HuH-7 (cell line): Measurements from ENCODE around the gene TPBGL.

Experiments
- DNase-seq: peaks from one replicate; pipeline ENCODE4 v3.0.0; 2011; ENCODE audit warnings: low spot score

TPBGL gene

GRCh38 chr11:75246006-75246670 lies 5.6 kb downstream of the TPBGL start:
- no peak for DNase-seq

- DNase-seq: no peak
Observed at GRCh38 chr11:75246671-75247350, 6.2 kb downstream of the TPBGL start.

GRCh38 chr11:75248924-75249256 lies 8.3 kb downstream of the TPBGL start:
- DNase-seq: no peak

- DNase-seq: no peak
Observed at GRCh38 chr11:75249704-75250103, 9.1 kb downstream of the TPBGL start.

DNA sequence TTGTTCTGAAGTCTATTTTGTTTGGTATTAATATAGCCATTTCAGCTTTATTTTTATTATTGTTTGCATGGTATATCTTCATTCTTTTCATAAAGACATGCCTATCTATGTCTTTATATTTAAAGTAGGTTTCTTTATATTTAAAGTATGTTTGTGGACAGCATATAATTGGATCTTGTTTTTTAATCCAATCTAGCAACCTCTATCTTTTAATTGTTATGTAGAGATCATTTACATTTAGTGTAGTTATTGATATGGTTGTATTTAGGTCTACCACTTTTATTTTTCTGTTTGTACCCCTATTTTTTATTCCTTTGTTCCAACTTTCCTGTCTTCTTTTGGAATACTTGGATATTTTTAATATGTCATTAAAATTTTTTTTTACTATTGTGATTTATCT lies 13.8 kb downstream of the TPBGL start:
- DNase-seq: no peak

DNA sequence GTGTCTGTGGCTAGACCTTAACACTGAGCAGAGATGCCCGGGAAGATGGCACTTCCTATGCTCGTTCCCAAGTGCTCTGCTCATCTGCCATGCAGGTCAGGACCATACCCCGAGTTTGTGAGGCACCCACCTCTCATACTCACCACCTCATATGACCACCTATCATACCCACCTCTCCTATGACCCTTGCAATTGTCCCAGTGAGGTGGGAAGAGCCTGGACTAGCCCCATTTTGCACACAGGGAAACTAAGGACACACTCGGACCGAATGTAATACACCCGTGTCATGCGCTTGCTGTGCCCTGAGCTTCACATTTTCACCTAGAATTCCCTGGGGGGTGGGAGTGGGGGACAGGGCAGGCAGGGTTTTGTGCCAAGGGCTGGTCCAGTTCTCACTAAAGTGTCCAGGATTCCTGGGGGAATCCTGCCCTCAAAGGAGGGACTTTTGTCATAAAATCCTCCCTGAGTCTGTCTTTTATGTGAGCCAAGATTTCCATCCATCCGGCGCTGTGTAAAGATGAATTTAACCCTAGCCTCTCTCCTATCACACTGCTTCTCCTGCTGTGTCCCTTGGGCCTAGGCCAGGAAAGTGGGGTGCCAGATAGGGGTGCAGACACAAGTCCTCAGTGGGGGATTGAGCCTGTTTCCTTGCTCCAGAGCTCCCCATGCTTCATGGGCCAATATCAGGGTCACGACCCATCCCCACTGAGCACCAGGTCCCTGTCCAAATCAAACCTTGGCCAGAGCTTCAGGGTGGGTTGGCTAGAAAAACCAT lies 20.0 kb downstream of the TPBGL start:
- no peak for DNase-seq

DNA sequence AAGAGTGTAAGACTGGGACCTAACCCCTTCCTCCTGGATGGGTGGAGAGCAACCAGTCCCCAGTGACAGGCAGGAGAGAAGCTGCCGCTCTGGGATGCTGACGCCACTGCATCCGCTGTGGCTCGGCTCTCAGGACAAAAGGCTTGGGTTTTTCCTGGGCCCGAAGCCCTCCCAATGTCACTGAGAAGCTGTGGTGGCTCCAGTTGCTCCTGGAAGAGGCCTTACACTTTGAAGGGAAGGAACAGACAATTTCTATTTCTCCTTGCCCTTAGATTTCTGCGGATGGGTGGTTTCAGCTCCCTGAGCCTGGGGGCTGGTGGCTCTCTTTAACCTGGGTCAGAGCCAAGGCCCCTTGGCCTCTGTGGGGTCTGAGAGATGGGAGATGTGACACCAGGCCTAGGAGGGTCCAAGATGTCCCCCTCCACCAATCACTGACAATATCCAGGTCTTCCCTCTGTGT lies 21.4 kb downstream of the TPBGL start:
- no peak for DNase-seq

GRCh38 chr11:75262436-75262835 lies 21.9 kb downstream of the TPBGL start:
- DNase-seq: no peak

GRCh38 chr11:75262961-75263852 lies 22.6 kb downstream of the TPBGL start:
- DNase-seq: no peak

GRCh38 chr11:75263944-75264349 lies 23.4 kb downstream of the TPBGL start:
- no peak for DNase-seq

- no peak for DNase-seq
Observed at GRCh38 chr11:75264356-75264755, 23.8 kb downstream of the TPBGL start.

DNA sequence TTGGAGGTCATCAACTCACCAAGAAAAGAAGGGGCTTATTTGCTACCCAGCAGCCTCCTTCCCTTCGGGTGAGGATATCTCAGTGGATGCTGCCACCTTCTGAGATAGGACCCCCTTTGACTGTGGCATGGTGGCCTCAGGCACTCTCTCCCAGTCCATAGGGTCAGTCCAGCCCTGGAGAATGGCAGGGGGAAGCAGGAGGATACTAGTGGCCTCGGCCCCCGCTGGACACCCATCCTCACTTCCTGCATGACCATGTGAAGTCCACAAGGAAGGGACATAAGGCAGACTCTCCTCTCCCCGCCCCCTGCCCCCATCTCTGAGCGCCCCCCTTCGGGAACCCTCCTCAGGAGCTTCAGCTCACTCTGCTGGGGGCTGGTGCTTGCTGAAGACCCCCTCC lies 24.4 kb downstream of the TPBGL start:
- DNase-seq: no peak

- no peak for DNase-seq
Observed at GRCh38 chr11:75265851-75266531, 25.4 kb downstream of the TPBGL start.

DNA sequence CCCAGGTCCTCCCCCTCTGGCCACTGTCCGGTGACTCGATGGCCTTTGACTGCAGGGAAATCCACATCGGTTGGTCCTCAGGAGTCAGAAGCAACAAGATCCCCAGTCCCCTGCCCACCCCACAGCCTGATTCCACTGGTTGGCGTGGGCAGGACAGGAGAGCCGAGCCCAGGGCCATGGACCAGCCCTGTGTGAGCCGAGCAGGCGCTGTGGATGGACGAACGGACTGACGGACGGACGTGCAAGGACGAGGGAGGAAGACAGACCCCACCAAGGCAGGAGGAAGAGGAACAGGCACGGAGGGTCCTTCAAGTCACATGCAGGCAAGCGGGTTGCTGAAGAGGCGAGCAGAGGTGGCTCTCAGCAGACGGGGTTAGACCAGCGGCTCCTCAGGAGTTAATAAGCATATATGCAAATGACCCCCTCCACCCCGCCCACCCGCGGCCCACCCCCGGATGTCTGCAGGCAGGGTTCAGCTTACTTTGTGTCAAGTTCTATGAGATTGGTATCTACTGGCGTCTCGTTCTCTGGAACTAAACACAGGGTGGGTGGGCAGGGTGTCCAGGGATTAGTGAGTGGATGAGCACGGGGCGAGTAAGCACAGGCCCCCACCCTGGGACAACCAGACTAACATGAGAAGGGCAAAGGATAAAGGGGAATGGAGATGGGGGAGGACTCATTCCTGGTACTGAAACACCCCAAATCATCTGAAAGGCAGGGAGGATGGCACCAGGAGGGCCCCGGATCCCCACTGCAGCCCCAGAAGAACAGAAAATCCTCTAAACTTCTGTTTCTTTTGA lies 26.8 kb downstream of the TPBGL start:
- DNase-seq: no peak

DNA sequence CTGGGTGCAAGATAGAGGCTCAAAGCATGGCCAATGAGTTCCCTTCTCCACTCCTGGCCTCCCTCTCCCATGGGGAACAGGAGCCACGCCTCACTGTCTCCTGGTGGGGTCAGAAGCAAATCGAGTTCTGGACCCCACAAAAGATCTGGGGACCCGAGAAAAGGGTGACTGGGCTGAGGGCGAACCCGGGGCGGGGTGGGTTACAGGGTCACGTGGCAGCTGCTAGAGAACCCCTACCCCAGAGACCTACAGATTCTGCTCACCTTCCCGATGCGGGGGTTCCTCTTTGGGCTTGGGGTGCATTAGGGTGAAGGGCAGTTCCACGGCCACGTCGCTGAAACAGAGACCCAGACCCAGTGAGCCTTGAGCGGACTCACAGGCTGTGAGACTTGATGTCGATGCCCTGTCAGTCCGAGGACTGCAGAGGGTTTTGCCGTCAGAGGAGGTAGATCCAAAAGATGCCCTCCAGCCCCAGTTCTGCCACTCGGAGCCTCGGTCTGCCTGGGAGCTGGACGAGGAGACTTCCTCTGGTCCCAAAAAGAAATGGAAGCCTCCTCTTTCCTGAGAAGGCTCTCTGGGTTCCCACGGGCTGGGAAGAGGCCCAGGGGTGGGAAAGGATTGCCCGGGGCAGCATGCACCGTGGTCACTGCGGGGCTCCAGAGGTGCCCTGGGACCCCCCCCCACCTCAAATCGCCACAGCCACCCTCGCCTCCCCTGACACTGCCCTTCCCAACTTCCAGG lies 28.2 kb downstream of the TPBGL start:
- no peak for DNase-seq

DNA sequence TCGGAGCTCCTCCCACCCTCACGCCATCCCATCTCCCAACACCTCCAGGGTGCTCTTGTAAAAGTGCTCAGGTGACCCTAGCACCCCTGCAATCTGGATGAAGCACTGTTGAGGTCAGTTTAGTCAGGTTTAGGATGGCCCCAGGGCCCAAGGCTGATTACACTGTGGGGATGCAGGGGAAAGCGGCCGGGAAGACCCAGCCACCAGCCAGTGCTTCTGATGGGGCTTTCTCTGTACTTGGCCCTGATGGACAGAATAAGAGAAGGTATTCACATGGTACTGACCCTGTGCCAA lies 28.7 kb downstream of the TPBGL start:
- no peak for DNase-seq

DNA sequence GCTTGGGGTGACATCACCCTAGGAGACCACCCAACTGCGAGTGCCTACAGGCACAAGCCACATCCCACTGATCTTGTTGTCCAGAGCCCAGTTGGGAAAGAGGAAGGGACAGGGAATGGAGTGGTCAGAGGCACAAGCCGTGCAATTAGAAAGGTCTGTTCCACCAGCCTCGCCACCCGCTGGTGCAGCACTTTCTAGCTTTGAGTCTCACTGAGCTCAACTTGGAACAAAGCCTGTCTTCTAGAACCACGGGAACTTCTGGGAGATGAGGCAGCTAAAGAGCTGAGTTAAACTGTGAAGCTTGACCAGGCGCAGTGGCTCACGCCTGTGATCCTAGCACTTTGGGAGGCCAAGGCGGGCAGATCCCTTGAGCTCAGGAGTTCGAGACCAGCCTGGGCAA lies 29.3 kb downstream of the TPBGL start:
- no peak for DNase-seq

DNA sequence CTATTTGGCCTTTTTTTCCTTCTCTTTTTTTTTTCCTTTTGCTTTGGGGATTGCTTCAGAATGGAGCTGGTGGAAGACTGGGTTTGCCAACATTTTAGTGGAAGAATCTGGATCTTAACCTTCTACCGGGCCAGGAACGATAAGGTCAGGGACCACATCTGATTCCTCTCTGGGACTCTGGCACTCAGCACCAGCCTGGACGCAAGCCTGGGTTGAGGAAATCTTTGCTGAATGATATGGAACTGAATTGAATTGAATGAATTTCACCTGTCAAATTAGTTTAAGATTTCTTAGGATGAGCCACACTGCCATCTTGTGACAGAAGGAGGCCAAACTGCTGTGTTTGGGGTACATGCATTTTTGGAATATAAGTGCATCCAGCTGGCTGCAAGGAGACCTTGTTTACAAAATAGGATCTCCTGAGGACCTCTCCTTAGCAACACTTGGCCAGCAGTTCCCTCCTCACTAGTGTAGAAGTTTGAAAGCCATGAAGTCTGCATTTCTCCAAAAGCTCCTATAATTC lies 30.4 kb downstream of the TPBGL start:
- DNase-seq: no peak

DNA sequence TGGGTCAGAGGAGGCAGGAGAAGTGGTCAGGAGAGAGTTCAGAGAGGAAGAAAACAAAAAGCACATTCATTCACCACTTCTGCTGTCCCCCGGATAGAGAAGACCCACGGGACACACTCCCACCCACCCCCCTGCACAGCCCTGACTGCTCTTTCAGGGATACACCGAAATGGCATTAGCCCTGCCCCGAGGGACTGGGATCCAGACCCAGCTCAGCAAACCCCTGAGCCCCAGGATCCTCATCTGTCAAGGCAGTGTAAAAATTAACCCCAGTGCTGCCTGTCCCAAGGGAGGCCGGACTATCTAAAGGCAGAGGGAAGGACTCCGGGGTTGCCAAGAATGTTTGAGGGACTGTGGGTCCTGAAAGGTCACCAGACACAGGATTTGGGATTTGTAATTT lies 31.2 kb downstream of the TPBGL start:
- no peak for DNase-seq

DNA sequence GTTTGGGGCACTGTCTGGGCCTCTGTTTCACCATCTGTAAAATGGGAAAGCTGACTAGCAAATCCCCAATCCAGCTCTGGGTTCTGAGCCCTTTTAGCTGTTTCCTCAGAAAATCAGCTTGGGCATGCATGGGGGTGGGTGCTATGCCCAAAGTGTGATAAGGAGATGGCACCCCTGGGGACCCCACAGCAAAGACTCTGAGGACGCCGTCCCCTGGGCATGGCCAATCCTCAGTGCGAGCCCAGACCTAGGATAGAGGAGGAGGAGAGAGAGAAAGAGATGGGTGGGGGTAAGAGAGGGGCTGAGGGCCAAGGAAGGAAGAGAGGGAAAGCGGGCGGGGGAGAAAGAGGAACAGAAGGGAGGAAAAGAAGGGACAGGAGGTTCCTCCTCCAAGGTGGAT lies 31.8 kb downstream of the TPBGL start:
- no peak for DNase-seq
